Left hindlimb (tissue), 1 donor: ENCODE data around the gene FAM89A.
"Not testable (repeated sequence)": the region's sequence is repeated elsewhere in the genome, so short reads cannot be mapped to it uniquely, and the experiment has no call there.

Experiments
- DNase-seq: peaks from one replicate; pipeline ENCODE4 v3.0.0-alpha.2; 2018

FAM89A gene

GRCh38 chr1:230985711-230986110, 54.3 kb downstream of the FAM89A start:
- DNase-seq = no peak

DNA sequence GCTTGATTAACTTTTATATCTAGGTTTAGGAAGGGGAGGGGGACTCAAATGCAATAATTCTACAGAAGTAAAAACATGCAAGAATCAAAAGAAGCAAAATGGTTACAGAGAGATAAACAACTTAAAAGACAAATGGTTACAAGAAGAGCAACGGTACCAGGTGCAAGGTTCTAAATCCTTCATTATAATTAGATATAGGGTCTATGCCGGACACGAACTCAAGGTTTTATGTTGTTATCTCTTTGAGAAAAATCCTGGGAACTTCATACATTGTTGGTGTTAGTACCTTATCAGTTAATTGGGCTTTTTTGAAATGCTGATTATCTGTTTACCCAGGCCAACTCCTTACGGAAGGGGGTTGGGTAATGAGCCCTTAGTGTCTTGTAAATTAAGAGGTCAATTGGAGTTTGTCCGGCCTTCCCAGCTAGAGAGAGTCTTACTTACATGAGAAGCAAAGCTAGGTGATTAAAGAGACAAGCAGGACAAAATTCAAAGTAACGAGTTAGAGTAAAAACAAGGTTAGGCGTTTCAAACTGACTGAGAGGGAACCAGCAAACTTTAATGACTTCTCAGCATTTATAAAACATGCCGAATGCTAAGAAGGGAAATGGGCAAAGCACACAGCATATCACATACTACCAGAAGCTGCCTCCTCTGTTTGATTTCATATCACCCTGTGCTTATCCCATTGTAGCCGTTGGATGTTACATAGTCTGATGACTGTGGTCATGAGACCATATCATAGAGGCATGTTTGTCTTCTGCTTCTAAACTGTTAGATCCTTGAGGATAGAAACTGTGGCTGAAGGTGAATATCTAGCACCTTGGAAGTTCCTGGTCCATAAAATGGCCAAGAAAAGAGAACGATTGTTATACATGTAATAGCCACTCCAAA, 55.2 kb downstream of the FAM89A start:
- not testable (repeated sequence) for DNase-seq

GRCh38 chr1:230983811-230984210, 56.2 kb downstream of the FAM89A start:
- DNase-seq = no peak

DNA sequence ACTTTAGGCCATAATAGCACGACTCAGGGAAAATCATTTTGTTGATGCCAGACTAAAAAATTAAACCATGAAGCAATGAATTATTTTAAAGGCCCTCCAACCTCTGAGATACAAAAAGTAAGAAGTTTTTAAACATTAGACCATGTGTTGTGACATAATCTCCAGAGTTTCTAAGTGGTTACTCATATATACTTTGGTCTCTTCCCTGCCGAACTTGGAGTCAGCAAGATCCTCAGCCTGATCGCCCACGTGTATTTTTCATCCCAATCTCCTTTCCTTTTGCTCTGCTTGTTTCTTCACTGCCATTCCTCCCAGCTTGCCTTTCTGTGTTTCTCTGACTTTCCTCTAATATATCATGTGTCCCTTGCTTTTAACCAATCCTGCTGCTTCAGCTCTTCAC, 57.4 kb downstream of the FAM89A start:
- no peak for DNase-seq

DNA sequence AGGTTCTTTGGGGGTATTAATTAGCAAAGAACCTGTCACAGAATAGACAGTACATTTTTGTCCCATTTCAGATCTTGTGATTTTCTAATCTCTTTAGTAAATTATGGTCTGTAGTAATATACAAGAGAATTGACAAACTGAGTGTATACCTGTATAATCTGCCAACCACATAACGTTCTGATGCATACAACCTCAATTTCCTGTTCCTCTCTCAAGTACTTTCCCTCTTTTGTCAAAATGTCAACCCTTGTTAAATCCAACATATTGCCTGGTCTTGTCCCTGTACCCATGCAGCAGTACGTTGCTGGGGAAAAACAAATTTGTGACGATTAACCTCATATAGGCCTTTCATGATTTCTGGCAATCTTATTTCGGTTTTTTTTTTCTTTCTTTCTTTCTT, 60.1 kb downstream of the FAM89A start:
- no peak for DNase-seq

- no peak for DNase-seq
Measured at GRCh38 chr1:230979389-230979716, 60.7 kb downstream of the FAM89A start.

GRCh38 chr1:230978491-230979388, 61.3 kb downstream of the FAM89A start, which contains the start of the genes ARV1 and TTC13:
TSS of gene ARV1 (plus strand) at chr1:230979094. CDS start at chr1:230979106, 12 bp downstream.
TSS of gene TTC13 (minus strand) at chr1:230978861. CDS start at chr1:230978830, 31 bp downstream.
- DNase-seq = peak; percentile 99

DNA sequence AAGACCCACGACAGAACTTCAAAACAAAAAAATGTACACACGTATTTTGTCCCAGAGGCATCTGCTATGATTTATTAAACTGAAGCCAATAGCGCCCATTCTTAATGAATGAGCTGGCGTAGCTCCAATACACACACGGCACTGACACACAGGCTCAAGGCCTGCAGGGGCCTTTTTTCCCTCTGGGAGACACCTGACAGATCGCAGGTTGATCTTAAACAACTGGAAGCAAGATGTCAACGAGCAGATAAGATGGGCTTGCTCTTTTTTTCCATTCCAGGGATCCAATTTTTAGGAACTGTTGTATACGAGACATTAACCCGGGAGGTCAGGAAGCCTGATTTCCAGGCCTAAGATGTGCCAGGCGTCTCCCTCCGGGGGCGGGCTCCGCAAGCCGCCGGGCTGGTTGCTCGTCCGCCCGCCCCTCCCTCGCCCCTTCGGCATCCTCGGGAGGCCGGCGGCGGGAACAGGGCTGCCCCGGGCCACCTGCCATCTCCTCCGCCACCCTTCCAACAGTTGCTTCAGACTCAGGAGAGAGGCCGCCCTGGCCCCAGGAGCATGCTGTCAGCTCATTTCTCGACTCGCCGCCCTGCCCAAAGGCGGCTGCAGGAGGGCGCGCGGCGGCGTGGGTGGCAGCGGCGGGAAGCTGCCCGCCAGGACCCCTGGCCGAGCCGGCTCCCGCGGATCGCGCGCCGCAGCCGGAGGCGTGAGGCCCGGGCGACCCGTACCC, 62.1 kb downstream of the FAM89A start:
- DNase-seq = peak; percentile 37

GRCh38 chr1:230976825-230977747, 63.0 kb downstream of the FAM89A start:
- DNase-seq = no peak

DNA sequence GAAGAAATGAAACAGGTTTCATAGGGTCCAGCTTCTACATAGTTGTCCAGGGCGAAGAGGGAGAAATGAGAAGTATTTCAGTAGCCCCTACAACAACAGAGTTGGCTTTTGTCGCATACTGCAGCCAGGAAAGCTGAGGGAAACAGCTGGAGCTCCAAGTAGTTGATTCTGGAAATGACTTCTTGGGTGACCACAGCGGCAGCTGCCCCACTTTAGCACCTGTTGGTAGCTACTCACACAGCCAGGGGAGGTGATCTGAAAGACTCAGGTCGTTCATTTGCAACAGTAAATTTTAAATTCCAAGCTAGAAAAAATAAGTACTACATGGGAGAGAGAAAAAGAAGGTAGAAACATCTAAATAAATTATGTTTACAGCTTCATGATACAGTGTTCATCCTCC, 63.7 kb downstream of the FAM89A start:
- no peak for DNase-seq

GRCh38 chr1:230975636-230976035, 64.4 kb downstream of the FAM89A start:
- DNase-seq = no peak

- no peak for DNase-seq
Measured at GRCh38 chr1:230972855-230973271, 67.2 kb downstream of the FAM89A start.

GRCh38 chr1:230971771-230972170, 68.3 kb downstream of the FAM89A start:
- no peak for DNase-seq

- no peak for DNase-seq
Measured at GRCh38 chr1:230970432-230970831, 69.6 kb downstream of the FAM89A start.
